HepG2 (cell line): ENCODE data around the gene HELZ2. TPM values are rescaled to one million over a fixed set of nuclear protein-coding genes. Genes with fewer than 3 reads are reported as not detected.
A peak's percentile ranks its signal among the peaks of the same experiment; 100 is the strongest.

Source experiments
- CAMTA2 ChIP-seq: sonication (generic); formaldehyde crosslinking; IDR thresholded peaks from 2 replicates; pipeline ENCODE4 v1.4.0; 2020; ENCODE audit warnings: mild to moderate bottlenecking, missing genetic modification reagents, borderline replicate concordance
- CREBL2 ChIP-seq: sonication (generic); formaldehyde crosslinking; IDR thresholded peaks from 2 replicates; pipeline ENCODE4 v1.8.1; 2023; ENCODE audit warnings: missing genetic modification reagents, mild to moderate bottlenecking, borderline replicate concordance
- DBP ChIP-seq: sonication (generic); formaldehyde crosslinking; IDR thresholded peaks from 2 replicates; pipeline ENCODE4 v1.4.0; 2020; ENCODE audit warnings: missing genetic modification reagents; ENCODE audit errors: not compliant biosample characterization
- E2F5 ChIP-seq: sonication (generic); formaldehyde crosslinking; conservative IDR thresholded peaks from 2 replicates; pipeline ENCODE4 v1.4.0; 2020; ENCODE audit warnings: missing genetic modification reagents
- MNT ChIP-seq: fragments of 450-650 bp; IDR thresholded peaks from 2 replicates; pipeline ENCODE4 v1.6.1; 2016
- polyA plus RNA-seq, 8 experiments: library from polyadenylated mRNA; depleted of rRNA in 3 of 8; stranded (reverse) in 7 of 8; unstranded in 1 of 8; fragments of >200 nt; fragmentation: Illumina TruSeq in 4 of 8; extraction: Trizol in 4 of 8; gene quantifications; 2 replicates each; pipeline versions ENCODE4 v1.2.1 to v1.2.3, GENCODE V29; 2011 to 2016; ENCODE audit warnings: low read depth in 4 of 8, missing spikeins in 1 of 8, mixed read lengths in 1 of 8; ENCODE audit not compliant: insufficient read depth in 1 of 8
- total RNA-seq, 5 experiments: library from RNA; depleted of rRNA; stranded (reverse); fragments of >200 nt; fragmentation: Illumina TruSeq; extraction: Trizol; gene quantifications; 2 replicates each; pipeline ENCODE4 v1.2.3, GENCODE V29; 2016; ENCODE audit warnings: low read depth in 1 of 5
- TF ChIP-seq, protein P1 (sequence below): sonication (generic); formaldehyde crosslinking; IDR thresholded peaks from 2 replicates; pipeline ENCODE4 v1.5.1; 2020; ENCODE audit warnings: mild to moderate bottlenecking, missing genetic modification reagents, moderate library complexity

The HELZ2 gene
- total and polyA plus RNA-seq, 2 of the 13 experiments (the other 11 are each of a cell fraction or from before 2014, with no cell fraction given) = 9.6 to 10.1 TPM

DNA sequence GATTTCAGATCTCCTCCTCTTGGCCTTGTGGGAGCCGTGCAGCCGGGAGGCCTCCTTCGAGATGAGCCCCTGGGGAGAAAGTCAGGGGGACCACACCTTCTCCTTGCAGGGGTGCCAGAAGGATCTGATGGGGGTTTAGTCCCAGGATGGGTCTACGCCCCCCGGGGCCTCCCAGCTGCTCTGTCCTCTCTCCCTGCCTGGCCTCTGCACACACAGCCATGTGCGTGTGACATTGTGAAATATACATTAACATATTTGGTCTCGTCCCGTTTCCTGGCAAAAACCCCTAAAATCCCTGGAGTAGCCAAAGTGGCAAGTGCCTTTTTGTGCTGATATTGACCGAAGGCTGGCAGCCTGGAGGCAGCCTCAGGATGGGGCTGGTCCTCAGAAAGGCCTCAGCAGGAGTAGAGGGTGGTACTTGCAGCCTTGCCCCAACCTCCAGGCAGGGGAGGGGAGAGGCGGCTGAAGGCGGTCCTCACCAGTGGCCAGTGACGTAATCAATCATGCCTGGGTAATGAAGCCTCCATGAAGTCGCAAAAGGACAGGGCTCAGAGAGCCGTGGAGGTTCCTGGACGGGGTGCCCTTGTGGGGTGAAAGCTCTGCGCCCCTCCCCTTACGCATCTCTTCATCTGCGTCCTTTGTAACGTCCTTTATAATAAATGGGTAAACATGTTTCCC lies 5.1 kb upstream of the HELZ2 start (continued):
- TF ChIP-seq E2F5 (no peak), CREBL2 (CRISPR knock-in tag) (peak; percentile 46; the same call in 1 of the 2 replicates), CAMTA2 (CRISPR knock-in tag) (no peak), DBP (CRISPR knock-in tag) (no peak), MNT (no peak)
- TF ChIP-seq, protein P1, sequence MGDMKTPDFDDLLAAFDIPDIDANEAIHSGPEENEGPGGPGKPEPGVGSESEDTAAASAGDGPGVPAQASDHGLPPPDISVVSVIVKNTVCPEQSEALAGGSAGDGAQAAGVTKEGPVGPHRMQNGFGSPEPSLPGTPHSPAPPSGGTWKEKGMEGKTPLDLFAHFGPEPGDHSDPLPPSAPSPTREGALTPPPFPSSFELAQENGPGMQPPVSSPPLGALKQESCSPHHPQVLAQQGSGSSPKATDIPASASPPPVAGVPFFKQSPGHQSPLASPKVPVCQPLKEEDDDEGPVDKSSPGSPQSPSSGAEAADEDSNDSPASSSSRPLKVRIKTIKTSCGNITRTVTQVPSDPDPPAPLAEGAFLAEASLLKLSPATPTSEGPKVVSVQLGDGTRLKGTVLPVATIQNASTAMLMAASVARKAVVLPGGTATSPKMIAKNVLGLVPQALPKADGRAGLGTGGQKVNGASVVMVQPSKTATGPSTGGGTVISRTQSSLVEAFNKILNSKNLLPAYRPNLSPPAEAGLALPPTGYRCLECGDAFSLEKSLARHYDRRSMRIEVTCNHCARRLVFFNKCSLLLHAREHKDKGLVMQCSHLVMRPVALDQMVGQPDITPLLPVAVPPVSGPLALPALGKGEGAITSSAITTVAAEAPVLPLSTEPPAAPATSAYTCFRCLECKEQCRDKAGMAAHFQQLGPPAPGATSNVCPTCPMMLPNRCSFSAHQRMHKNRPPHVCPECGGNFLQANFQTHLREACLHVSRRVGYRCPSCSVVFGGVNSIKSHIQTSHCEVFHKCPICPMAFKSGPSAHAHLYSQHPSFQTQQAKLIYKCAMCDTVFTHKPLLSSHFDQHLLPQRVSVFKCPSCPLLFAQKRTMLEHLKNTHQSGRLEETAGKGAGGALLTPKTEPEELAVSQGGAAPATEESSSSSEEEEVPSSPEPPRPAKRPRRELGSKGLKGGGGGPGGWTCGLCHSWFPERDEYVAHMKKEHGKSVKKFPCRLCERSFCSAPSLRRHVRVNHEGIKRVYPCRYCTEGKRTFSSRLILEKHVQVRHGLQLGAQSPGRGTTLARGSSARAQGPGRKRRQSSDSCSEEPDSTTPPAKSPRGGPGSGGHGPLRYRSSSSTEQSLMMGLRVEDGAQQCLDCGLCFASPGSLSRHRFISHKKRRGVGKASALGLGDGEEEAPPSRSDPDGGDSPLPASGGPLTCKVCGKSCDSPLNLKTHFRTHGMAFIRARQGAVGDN (CRISPR knock-in tag) = 0 out of 2 replicates have a peak, but pooled peaks have one; percentile 6
